Measurements from ENCODE around the gene FAM47E. TPM values are rescaled to one million over a fixed set of nuclear protein-coding genes. Genes with fewer than 3 reads are reported as not detected.

FAM47E gene
- total and polyA plus RNA-seq, 12 donors: 2.8 to 23.8 (median 5.3) TPM

DNA sequence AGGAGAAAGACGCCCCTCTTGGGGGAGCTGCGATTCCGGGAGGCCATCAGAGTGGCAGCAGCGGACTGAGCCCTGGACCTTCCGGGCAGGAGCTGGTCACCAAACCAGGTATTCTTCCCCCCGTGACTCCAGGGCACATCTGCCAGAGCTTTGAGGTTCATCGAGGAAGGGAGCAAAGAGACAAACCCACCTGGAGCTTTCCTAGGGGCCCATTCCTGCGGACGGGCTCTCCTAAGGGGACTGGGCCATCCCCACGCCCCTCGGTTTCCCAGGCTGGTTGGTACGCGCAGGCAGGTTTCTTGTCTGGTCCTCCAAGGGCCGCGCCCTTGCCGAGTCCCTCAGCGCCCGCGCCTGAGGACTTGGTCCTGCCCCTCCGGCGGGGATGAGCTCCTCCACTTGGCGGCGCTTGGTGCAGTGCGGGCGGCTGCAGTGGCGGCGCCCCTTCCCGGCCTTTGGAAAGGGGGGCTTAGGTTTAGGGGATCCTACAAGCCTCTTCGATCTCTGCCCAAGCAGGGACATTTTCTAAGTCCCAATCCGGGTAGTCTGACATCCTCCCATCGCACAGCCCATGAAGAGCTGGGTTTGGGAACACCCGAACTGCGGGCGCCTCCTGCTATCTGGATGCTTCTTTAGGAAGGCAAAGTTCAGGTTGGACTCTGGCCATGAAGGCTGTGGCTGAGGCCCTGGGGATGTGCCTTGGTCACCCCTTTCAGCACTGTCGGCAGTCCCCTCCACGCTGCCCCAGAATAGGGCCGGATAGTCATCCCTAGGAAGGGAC is 55.5 kb downstream of the FAM47E start:
- Histone ChIP-seq H3K36me3 (replicated peaks in 1 of 2) (no peaks in the 10 kb centered on the region), H3K27ac (peak overlapping the region; percentile 57 to 90 (median 84)), H3K4me1 (replicated peaks in 1 of 2) (peaks cover 0 to 20% of the 10 kb centered on the region in 2 donors), H3K9me3 (replicated peaks in 1 of 3) (no peaks in the 10 kb centered on the region), H3K4me3 (peak overlapping the region; percentile 62 to 87 (median 74)), H3K27me3 (no peaks in the 10 kb centered on the region)
- 7 to 44% (median 7%) methylated on average over 7 to 37 of the region's 37 CpGs for WGBS, 4 donors
- intact Hi-C loops (cut with DNase I): loop anchor here (10.0 kb wide), 2 partner anchors 112 to 122 kb away; no protein-coding TSS in a partner anchor
- peak; percentile 56 to 71 (median 66) for DNase-seq
- peak; percentile 7 to 38 (median 20) for TF ChIP-seq CTCF (IDR thresholded peaks at IDR 0.05)
- no peak for TF ChIP-seq POLR2A (IDR thresholded peaks at IDR 0.05)

DNA sequence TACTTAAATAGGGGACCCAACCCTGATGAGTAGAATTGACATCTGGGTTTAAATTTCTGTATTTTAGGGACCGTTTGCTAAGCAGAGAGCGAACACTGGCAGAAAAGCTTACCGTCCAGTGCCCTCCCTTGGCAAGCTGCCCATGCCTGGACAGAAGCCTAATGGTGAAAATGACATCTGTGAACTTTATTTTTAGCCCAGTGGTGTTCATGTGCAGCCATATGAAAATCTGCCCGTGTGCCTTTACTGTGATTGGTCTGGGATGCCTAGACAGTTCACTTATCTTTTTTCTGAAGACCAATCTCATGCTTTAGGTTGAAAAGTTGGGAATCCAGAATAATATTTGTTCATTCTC is 56.1 kb downstream of the FAM47E start:
- DNase-seq: peak in 4 of 7 donors; percentile 31 to 60 (median 40)
- H3K36me3 ChIP-seq (replicated peaks in 1 of 2): no peaks in the 10 kb centered on the region
- H3K4me1 ChIP-seq (replicated peaks in 1 of 2): peaks cover 0 to 15% of the 10 kb centered on the region in 2 donors
- no peaks in the 10 kb centered on the region for H3K9me3 ChIP-seq (replicated peaks in 1 of 3)
- H3K27me3 ChIP-seq: no peaks in the 10 kb centered on the region
- WGBS, 4 donors: 36 to 55% (median 47%) methylated on average over 4 of the region's 4 CpGs
- peak overlapping the region in 1 of 5 donors; percentile 90 for H3K27ac ChIP-seq
- H3K4me3 ChIP-seq: peak overlapping the region in 1 of 4 donors; percentile 87
- intact Hi-C loops (cut with DNase I): loop anchor here (10.0 kb wide), 2 partner anchors 113 to 123 kb away; no protein-coding TSS in a partner anchor
- TF ChIP-seq POLR2A (IDR thresholded peaks at IDR 0.05): no peak
- TF ChIP-seq CTCF (IDR thresholded peaks at IDR 0.05): no peak

GRCh38 chr4:76308548-76308947 is 57.0 kb downstream of the FAM47E start:
- intact Hi-C loops (cut with DNase I): loop anchor here (10.0 kb wide), 2 partner anchors 114 to 124 kb away; no protein-coding TSS in a partner anchor
- Histone ChIP-seq H3K36me3 (replicated peaks in 1 of 2) (no peaks in the 10 kb centered on the region), H3K4me3 (no peak overlapping the region), H3K27ac (no peak overlapping the region), H3K27me3 (no peaks in the 10 kb centered on the region), H3K4me1 (replicated peaks in 1 of 2) (peaks cover 0 to 15% of the 10 kb centered on the region in 2 donors), H3K9me3 (replicated peaks in 1 of 3) (no peaks in the 10 kb centered on the region)
- TF ChIP-seq POLR2A (IDR thresholded peaks at IDR 0.05) (no peak), CTCF (IDR thresholded peaks at IDR 0.05) (no peak)
- DNase-seq: no peak
- WGBS, 4 donors: 73 to 83% (median 78%) methylated on average over 2 to 6 of the region's 6 CpGs

DNA sequence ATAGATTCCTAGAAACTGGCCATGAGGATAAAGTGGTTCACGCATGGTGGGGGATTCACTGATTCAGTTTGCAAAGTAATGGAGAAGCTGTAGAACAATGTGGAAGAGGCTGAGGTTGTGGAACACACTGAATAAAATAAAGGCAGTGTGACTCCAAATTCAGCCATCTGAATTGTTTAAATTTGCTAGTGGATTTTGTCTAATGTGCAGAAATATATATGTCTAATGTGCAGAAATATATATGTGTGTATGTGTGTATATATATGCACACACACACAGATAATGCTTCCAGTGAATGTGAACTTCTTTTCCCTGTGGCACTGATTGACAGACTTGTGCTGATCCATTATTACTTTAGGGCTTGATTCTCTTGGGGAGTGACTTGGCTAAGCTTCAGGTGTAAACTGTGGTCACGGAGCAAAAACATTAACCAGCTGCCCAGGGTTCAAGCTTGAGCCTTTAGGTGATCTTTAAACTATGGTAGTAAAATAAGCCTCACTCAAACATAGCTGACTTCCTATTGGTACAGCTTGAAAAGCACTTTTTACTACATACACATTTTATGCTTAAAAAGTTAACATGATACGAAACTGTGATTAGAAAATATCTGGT is 58.5 kb downstream of the FAM47E start:
- Histone ChIP-seq H3K9me3 (replicated peaks in 1 of 3) (no peaks in the 10 kb centered on the region), H3K27ac (no peak overlapping the region), H3K36me3 (replicated peaks in 1 of 2) (no peaks in the 10 kb centered on the region), H3K4me1 (replicated peaks in 1 of 2) (peaks cover 0 to 14% of the 10 kb centered on the region in 2 donors), H3K4me3 (no peak overlapping the region), H3K27me3 (no peaks in the 10 kb centered on the region)
- intact Hi-C loops (cut with DNase I): loop anchor here (10.0 kb wide), 2 partner anchors 115 to 125 kb away; no protein-coding TSS in a partner anchor
- no peak for TF ChIP-seq CTCF (IDR thresholded peaks at IDR 0.05)
- no peak for TF ChIP-seq POLR2A (IDR thresholded peaks at IDR 0.05)
- WGBS, 4 donors: 89 to 97% (median 93%) methylated on average over 3 of the region's 3 CpGs
- no peak for DNase-seq

Data from adrenal gland (tissue), 12 donors.